ENCODE measurements around the gene COG5.
"Not testable (repeated sequence)": the region's sequence is repeated elsewhere in the genome, so short reads cannot be mapped to it uniquely, and the experiment has no call there.

Gene COG5

DNA sequence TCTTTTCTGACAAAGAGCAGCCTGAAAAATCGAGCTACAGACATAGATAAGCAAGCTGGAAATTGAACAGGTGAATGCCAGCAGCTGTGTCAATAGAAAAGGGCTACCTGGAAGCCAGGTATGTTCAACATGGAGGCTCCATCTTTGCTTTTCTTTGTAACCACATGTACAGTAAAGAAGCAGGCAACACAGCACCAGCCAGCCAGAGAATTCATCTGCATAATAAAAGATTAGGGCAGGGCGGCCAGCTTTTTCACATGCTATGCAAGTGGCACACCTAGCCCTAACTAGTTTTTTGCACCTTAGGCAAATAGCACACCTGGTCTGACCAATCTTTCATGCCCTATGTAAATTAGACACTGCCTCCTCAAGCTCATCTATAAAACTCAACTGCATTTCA lies 25.7 kb downstream of the COG5 start:
- H3K36me3 ChIP-seq (ENCODE audit: insufficient read depth, low read depth, low read length), result no peaks in the 10 kb centered on the region

DNA sequence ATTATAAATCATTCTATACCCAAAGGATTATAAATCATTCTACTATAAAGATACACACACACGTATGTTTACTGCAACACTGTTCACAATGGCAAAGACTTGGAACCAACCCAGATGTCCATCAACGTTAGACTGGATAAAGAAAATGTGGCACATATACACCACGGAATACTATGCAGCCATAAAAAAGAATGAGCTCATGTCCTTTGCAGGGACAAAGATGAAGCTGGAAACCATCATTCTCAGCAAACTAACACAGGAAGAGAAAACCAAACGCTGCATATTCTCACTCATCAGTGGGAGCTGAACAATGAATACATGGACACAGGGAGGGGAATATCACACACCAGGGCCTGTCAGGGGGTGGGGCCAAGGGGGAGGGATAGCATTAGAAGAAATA lies 26.5 kb downstream of the COG5 start:
- not testable (repeated sequence) for H3K9me3 ChIP-seq (ENCODE audit: insufficient read depth, low read depth, low read length); H3K4me1 ChIP-seq (ENCODE audit: insufficient read depth, low read length); H3K36me3 ChIP-seq (ENCODE audit: insufficient read depth, low read depth, low read length); H3K9ac ChIP-seq (ENCODE audit: low read depth, low read length); H3K27ac ChIP-seq (ENCODE audit: low read length); H3K4me3 ChIP-seq (ENCODE audit: low read length); H3K27me3 ChIP-seq (ENCODE audit: insufficient read depth, low read length)

More for the DNA sequence above, 25.7 kb downstream of the COG5 start:
- Histone ChIP-seq H3K27me3 (ENCODE audit: insufficient read depth, low read length) (no peaks in the 10 kb centered on the region), H3K27ac (ENCODE audit: low read length) (no peak overlapping the region), H3K9ac (ENCODE audit: low read depth, low read length) (no peak overlapping the region), H3K4me3 (ENCODE audit: low read length) (no peak overlapping the region), H3K4me1 (ENCODE audit: insufficient read depth, low read length) (0 out of 2 replicates have a peak, but pooled peaks cover 3% of the 10 kb centered on the region), H3K9me3 (ENCODE audit: insufficient read depth, low read depth, low read length) (no peaks in the 10 kb centered on the region)

DNA sequence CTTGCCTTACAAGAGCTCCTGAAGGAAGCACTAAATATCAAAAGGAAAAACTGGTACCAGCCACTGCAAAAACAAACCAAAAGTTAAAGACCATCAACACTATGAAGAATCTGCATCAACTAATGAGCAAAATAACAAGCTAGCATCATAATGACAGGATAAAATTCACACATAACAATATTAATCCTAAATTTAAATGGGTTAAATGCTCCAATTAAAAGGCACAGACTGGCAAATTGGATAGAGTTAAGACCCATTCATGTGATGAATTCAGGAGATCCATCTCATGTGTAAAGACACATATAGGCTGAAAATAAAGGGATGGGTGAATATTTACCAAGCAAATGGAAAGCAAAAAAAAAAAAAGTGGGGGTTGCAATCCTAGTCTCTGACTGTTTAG lies 29.6 kb downstream of the COG5 start:
- H3K9ac ChIP-seq (ENCODE audit: low read depth, low read length), result no peak overlapping the region
- no peak overlapping the region for H3K4me3 ChIP-seq (ENCODE audit: low read length)
- H3K36me3 ChIP-seq (ENCODE audit: insufficient read depth, low read depth, low read length), result no peaks in the 10 kb centered on the region
- H3K9me3 ChIP-seq (ENCODE audit: insufficient read depth, low read depth, low read length), result no peaks in the 10 kb centered on the region
- H3K27me3 ChIP-seq (ENCODE audit: insufficient read depth, low read length), result no peaks in the 10 kb centered on the region
- H3K27ac ChIP-seq (ENCODE audit: low read length), result no peak overlapping the region
- peaks cover 8% of the 10 kb centered on the region; the same call in 1 of the 2 replicates for H3K4me1 ChIP-seq (ENCODE audit: insufficient read depth, low read length)

DNA sequence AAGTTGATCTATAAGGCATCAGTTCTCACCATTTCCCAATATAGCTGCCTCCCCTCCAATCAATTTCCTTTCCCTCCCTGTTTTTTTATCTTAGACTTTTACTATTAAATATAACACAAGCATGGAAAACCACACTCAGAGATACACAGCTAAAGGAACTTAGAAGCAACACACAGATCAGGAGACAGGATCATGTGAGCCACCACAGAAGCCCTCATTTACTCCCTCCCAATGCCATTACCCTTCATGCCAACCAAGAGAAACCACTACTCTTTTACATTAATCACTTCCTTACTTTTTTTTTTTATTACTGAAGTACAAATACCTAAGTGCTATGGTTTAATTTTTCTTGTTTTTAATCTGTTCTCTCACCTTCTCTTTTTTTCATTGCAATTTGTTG lies 33.0 kb downstream of the COG5 start:
- peaks cover 10% of the 10 kb centered on the region; the same call in 1 of the 2 replicates for H3K36me3 ChIP-seq (ENCODE audit: insufficient read depth, low read depth, low read length)
- H3K9me3 ChIP-seq (ENCODE audit: insufficient read depth, low read depth, low read length), result no peaks in the 10 kb centered on the region
- H3K27me3 ChIP-seq (ENCODE audit: insufficient read depth, low read length), result no peaks in the 10 kb centered on the region
- no peak overlapping the region for H3K9ac ChIP-seq (ENCODE audit: low read depth, low read length)
- peaks cover 5% of the 10 kb centered on the region for H3K4me1 ChIP-seq (ENCODE audit: insufficient read depth, low read length)
- no peak overlapping the region for H3K27ac ChIP-seq (ENCODE audit: low read length)
- H3K4me3 ChIP-seq (ENCODE audit: low read length), result no peak overlapping the region

DNA sequence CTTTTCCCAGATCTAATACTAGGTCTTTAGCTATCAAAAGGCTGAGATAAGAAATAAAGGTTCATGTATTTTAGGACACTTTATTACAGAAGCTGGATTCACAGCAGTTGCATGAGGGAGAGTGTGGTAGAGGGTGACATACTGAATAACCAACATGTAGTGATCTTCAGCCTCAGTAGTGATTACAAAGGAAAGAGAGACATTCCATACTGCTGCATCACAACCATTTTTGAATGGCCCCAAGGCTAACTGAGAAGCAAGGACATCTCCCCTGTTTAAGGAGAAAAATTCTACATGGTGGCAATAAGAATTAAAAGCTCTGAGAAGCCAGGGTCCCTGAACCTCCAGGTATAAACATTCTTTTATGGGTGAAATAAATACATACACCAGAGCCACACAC lies 35.3 kb downstream of the COG5 start:
- peaks cover 13% of the 10 kb centered on the region; the same call in 1 of the 2 replicates for H3K36me3 ChIP-seq (ENCODE audit: insufficient read depth, low read depth, low read length)
- H3K4me3 ChIP-seq (ENCODE audit: low read length), result no peak overlapping the region

DNA sequence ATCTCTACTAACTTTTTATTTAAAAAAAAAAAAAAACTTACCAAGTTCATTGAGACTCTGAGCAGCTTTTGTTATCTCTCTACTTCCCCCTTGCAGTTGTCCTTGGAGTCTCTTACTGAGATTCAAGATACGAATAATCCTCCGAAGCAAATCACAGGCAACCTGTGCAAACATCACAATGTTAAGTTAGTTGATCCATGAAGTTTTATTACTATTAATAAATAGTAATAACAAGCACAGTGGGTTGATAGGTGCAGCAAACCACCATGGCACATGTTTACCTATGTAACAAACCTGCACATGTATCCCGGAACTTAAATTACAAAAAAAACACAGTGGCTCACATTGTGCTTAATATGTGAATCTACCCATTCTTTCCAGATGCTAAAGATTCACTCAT lies 36.5 kb downstream of the COG5 start:
- Histone ChIP-seq H3K9me3 (ENCODE audit: insufficient read depth, low read depth, low read length) (no peaks in the 10 kb centered on the region), H3K4me3 (ENCODE audit: low read length) (no peak overlapping the region), H3K27me3 (ENCODE audit: insufficient read depth, low read length) (no peaks in the 10 kb centered on the region), H3K36me3 (ENCODE audit: insufficient read depth, low read depth, low read length) (peaks cover 13% of the 10 kb centered on the region; the same call in 1 of the 2 replicates), H3K27ac (ENCODE audit: low read length) (no peak overlapping the region), H3K9ac (ENCODE audit: low read depth, low read length) (no peak overlapping the region), H3K4me1 (ENCODE audit: insufficient read depth, low read length) (peaks cover 5% of the 10 kb centered on the region)

More for the DNA sequence above, 35.3 kb downstream of the COG5 start:
- no peaks in the 10 kb centered on the region for H3K27me3 ChIP-seq (ENCODE audit: insufficient read depth, low read length)
- H3K4me1 ChIP-seq (ENCODE audit: insufficient read depth, low read length), result peaks cover 5% of the 10 kb centered on the region
- no peak overlapping the region for H3K27ac ChIP-seq (ENCODE audit: low read length)
- H3K9me3 ChIP-seq (ENCODE audit: insufficient read depth, low read depth, low read length), result no peaks in the 10 kb centered on the region
- no peak overlapping the region for H3K9ac ChIP-seq (ENCODE audit: low read depth, low read length)

DNA sequence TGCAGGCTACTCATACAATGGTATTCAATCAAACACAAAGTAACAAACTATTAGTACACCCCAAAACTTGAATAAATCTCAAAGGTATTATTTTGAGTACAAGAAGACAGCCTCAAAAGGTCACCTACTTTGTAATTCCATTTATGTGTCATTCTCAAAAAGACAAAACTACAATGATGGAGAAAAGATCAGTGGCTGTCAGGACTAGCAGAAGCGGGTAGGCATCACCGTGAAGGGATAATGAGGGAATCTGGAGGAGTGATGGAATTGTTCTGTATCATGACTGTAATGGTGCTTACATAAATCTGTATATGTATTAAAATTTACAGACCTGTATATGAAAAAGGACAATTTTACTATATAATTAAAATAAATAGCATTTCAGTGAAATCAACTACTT lies 37.0 kb downstream of the COG5 start:
- no peak overlapping the region for H3K9ac ChIP-seq (ENCODE audit: low read depth, low read length)

DNA sequence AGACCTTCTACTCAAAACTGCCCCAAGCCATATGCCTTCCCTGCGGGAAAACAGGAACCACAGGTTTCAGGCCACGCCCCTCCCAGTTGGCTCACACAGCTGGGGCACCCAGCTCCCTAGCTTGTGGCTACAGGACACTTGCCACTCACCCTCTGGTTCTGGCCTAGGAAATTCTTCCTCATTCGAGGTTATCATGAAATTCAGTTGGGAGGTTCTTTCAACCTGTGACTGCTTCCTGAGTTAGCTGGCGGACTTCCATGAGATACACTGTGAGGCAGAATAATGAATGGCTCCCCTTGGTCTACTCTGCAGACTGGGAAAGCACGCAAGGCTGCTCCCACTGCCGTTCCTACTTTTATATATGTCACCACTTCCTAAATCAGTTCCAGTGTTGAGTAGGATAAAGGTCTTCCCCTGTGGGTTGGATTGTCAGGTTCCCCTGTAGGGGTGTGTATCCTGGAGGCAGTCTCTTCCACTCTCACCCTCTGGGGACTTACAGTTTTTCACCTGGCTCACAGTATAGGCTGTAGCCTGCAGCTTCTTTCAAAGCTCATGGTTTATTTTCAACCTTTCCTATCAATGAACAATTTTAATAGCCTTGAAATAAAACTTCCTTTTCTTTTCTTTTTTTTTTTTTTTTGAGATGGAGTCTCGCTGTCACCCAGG lies 56.9 kb downstream of the COG5 start:
- H3K36me3 ChIP-seq (ENCODE audit: insufficient read depth, low read depth, low read length), result no peaks in the 10 kb centered on the region
- H3K9me3 ChIP-seq (ENCODE audit: insufficient read depth, low read depth, low read length), result peaks cover 13% of the 10 kb centered on the region
- no peak overlapping the region for H3K9ac ChIP-seq (ENCODE audit: low read depth, low read length)
- no peak overlapping the region for H3K27ac ChIP-seq (ENCODE audit: low read length)
- H3K27me3 ChIP-seq (ENCODE audit: insufficient read depth, low read length), result no peaks in the 10 kb centered on the region
- H3K4me3 ChIP-seq (ENCODE audit: low read length), result no peak overlapping the region
- H3K4me1 ChIP-seq (ENCODE audit: insufficient read depth, low read length), result no peaks in the 10 kb centered on the region

More for the DNA sequence above, 37.0 kb downstream of the COG5 start:
- peaks cover 5% of the 10 kb centered on the region for H3K4me1 ChIP-seq (ENCODE audit: insufficient read depth, low read length)
- H3K9me3 ChIP-seq (ENCODE audit: insufficient read depth, low read depth, low read length), result no peaks in the 10 kb centered on the region
- no peak overlapping the region for H3K27ac ChIP-seq (ENCODE audit: low read length)
- no peaks in the 10 kb centered on the region for H3K27me3 ChIP-seq (ENCODE audit: insufficient read depth, low read length)
- H3K36me3 ChIP-seq (ENCODE audit: insufficient read depth, low read depth, low read length), result peaks cover 13% of the 10 kb centered on the region; the same call in 1 of the 2 replicates
- H3K4me3 ChIP-seq (ENCODE audit: low read length), result no peak overlapping the region

DNA sequence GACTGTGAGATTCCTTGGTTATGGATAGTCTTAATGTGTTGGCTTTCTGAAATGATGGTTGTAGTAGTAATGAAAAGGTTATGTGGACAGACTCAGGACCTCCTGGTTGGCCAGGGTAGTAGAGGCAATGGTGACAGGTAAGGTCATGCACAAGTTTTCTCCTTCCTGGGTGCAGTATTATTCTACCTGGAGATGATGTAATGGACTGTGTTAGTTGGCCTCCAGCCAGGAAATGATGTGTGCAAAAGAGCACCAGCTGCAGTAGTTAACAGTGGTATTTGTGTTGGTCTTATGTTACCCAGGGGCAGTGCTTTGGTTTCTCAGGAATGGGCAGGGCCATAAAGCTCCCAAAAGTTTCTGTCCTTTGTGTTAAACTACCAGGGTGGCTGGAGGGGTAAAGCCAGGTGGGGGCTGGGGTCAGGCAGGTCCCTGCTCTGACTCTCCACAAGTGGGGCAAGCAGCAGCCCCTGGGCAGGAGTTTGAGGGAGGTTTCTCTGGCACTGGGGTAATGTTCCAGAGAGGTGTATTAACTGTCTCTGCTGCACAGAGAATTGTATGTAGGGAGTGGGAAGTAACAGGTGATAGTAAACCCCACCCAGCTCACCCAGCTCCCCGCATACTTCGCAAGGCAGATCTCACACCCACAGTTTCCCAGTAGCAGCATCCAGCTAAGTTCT lies 57.6 kb downstream of the COG5 start:
- H3K4me1 ChIP-seq (ENCODE audit: insufficient read depth, low read length), result no peaks in the 10 kb centered on the region
- no peak overlapping the region for H3K27ac ChIP-seq (ENCODE audit: low read length)
- H3K9ac ChIP-seq (ENCODE audit: low read depth, low read length), result no peak overlapping the region
- H3K9me3 ChIP-seq (ENCODE audit: insufficient read depth, low read depth, low read length), result peaks cover 13% of the 10 kb centered on the region
- H3K4me3 ChIP-seq (ENCODE audit: low read length), result no peak overlapping the region
- no peaks in the 10 kb centered on the region for H3K27me3 ChIP-seq (ENCODE audit: insufficient read depth, low read length)
- H3K36me3 ChIP-seq (ENCODE audit: insufficient read depth, low read depth, low read length), result no peaks in the 10 kb centered on the region

DNA sequence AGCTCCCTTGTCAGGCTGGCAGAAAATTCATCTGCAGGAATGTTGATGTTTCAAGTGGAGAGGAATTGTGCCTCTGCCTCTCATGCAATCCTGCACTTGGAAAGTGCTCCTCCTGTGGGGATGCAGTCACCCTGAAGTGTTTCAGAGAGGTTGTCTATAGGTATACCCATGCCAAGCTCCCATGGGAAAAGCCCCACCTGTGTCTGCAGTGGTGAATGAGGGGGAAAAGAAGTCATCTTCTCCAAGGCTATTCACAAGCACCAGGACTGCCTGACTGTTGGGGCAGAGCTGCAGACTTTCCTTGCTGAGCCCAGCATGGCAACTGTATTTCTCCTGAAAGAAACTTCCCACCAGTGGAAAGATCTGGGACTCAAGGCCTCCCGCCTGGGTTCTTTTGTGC lies 58.4 kb downstream of the COG5 start:
- Histone ChIP-seq H3K9ac (ENCODE audit: low read depth, low read length) (no peak overlapping the region), H3K27me3 (ENCODE audit: insufficient read depth, low read length) (no peaks in the 10 kb centered on the region), H3K4me3 (ENCODE audit: low read length) (no peak overlapping the region), H3K36me3 (ENCODE audit: insufficient read depth, low read depth, low read length) (no peaks in the 10 kb centered on the region), H3K4me1 (ENCODE audit: insufficient read depth, low read length) (no peaks in the 10 kb centered on the region), H3K9me3 (ENCODE audit: insufficient read depth, low read depth, low read length) (peaks cover 13% of the 10 kb centered on the region), H3K27ac (ENCODE audit: low read length) (no peak overlapping the region)

DNA sequence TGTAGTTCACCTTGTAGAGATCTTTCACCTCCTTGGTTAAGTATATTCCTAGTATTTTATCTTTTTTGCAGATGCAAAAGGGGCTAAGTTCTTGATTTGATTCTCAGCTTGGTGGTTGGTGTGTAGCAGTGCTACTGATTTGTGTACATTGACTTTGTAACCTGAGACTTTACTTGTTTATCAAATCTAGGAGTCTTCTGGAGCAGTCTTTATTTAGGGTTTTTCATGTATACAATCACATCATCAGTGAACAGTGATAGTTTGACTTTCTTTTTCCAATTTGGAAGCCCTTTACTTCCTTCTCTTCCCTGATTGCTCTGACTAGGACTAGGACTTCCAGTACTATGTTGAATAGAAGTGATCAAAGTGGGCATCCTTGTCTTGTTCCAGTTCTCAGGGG lies 60.0 kb downstream of the COG5 start:
- no peaks in the 10 kb centered on the region for H3K4me1 ChIP-seq (ENCODE audit: insufficient read depth, low read length)
- no peak overlapping the region for H3K9ac ChIP-seq (ENCODE audit: low read depth, low read length)
- peaks cover 9% of the 10 kb centered on the region for H3K9me3 ChIP-seq (ENCODE audit: insufficient read depth, low read depth, low read length)
- H3K27ac ChIP-seq (ENCODE audit: low read length), result no peak overlapping the region
- H3K4me3 ChIP-seq (ENCODE audit: low read length), result no peak overlapping the region
- no peaks in the 10 kb centered on the region for H3K27me3 ChIP-seq (ENCODE audit: insufficient read depth, low read length)
- H3K36me3 ChIP-seq (ENCODE audit: insufficient read depth, low read depth, low read length), result no peaks in the 10 kb centered on the region

DNA sequence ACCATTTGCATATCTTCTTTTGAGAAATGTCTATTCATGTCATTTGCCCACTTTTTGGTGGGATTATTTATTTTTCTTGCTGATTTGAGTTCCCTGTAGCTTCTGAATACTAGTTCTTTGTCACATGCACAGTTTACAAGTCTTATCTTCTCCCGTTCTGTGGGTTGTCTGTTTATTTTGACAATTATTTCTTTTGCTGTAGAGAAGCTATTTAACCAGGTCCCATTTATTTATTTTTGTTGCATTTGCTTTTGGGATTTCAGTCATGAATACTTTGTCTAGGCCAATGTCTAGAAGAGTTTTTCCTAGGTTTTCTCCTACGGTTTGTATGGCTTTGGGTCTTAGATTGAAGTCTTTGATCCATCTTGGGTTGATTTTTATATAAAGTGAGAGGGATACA lies 60.9 kb downstream of the COG5 start:
- Histone ChIP-seq H3K27me3 (ENCODE audit: insufficient read depth, low read length) (no peaks in the 10 kb centered on the region), H3K27ac (ENCODE audit: low read length) (no peak overlapping the region), H3K9me3 (ENCODE audit: insufficient read depth, low read depth, low read length) (peaks cover 4% of the 10 kb centered on the region), H3K9ac (ENCODE audit: low read depth, low read length) (no peak overlapping the region), H3K4me1 (ENCODE audit: insufficient read depth, low read length) (no peaks in the 10 kb centered on the region), H3K36me3 (ENCODE audit: insufficient read depth, low read depth, low read length) (no peaks in the 10 kb centered on the region), H3K4me3 (ENCODE audit: low read length) (no peak overlapping the region)

All from iPS-20b (cell line).